ENCODE data around the gene C5orf24. TPM values are rescaled to one million over a fixed set of nuclear protein-coding genes. Genes with fewer than 3 reads are reported as not detected.
A peak's percentile ranks its signal among the peaks of the same experiment; 100 is the strongest.
"Not testable (repeated sequence)": the region's sequence is repeated elsewhere in the genome, so short reads cannot be mapped to it uniquely, and the experiment has no call there.

The C5orf24 gene
- total RNA-seq, 4 donors from 2014 or later: 40.2 to 50.0 (median 45.8) TPM

- H3K27ac ChIP-seq: peak overlapping the region; percentile 91 to 98 (median 95)
- H3K27me3 ChIP-seq: no peaks in the 10 kb centered on the region
- 3 to 6% methylated on average over 20 of the region's 20 CpGs for WGBS, 2 donors
- peaks cover 0 to 42% (median 21%) of the 10 kb centered on the region in 4 donors for H3K4me1 ChIP-seq
- TF ChIP-seq, protein P1, sequence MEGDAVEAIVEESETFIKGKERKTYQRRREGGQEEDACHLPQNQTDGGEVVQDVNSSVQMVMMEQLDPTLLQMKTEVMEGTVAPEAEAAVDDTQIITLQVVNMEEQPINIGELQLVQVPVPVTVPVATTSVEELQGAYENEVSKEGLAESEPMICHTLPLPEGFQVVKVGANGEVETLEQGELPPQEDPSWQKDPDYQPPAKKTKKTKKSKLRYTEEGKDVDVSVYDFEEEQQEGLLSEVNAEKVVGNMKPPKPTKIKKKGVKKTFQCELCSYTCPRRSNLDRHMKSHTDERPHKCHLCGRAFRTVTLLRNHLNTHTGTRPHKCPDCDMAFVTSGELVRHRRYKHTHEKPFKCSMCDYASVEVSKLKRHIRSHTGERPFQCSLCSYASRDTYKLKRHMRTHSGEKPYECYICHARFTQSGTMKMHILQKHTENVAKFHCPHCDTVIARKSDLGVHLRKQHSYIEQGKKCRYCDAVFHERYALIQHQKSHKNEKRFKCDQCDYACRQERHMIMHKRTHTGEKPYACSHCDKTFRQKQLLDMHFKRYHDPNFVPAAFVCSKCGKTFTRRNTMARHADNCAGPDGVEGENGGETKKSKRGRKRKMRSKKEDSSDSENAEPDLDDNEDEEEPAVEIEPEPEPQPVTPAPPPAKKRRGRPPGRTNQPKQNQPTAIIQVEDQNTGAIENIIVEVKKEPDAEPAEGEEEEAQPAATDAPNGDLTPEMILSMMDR (IDR thresholded peaks at IDR 0.05): no peak
- TF ChIP-seq EP300 (IDR thresholded peaks at IDR 0.05) (peak in 1 of 2 donors; percentile 54), POLR2A (IDR thresholded peaks at IDR 0.05) (peak in 1 of 2 donors; percentile 24)
- H3K4me3 ChIP-seq: peak overlapping the region; percentile 90 to 100 (median 96)
- no peaks in the 10 kb centered on the region for H3K9me3 ChIP-seq
- H3K36me3 ChIP-seq: peaks cover 0 to 4% (median 0%) of the 10 kb centered on the region in 3 donors
- peak; percentile 58 to 76 for DNase-seq (ENCODE audit: low spot score in 2 of 2)
Observed at GRCh38 chr5:134874831-134875655, 29.3 kb downstream of the C5orf24 start.

- TF ChIP-seq, protein P1 (IDR thresholded peaks at IDR 0.05): no peak
- TF ChIP-seq EP300 (IDR thresholded peaks at IDR 0.05) (no peak), POLR2A (IDR thresholded peaks at IDR 0.05) (no peak)
- H3K4me1 ChIP-seq: peaks cover 0 to 49% (median 21%) of the 10 kb centered on the region in 4 donors
- no peaks in the 10 kb centered on the region for H3K27me3 ChIP-seq
- H3K27ac ChIP-seq: peak overlapping the region in 2 of 4 donors; percentile 96 to 98
- no peak for DNase-seq (ENCODE audit: low spot score in 2 of 2)
- no peak overlapping the region for H3K4me3 ChIP-seq
- H3K36me3 ChIP-seq: peaks cover 0 to 4% (median 0%) of the 10 kb centered on the region in 3 donors
- no peaks in the 10 kb centered on the region for H3K9me3 ChIP-seq
Observed at GRCh38 chr5:134877159-134877558, 31.4 kb downstream of the C5orf24 start.

GRCh38 chr5:134878403-134878802 lies 32.6 kb downstream of the C5orf24 start:
- Histone ChIP-seq H3K27me3 (no peaks in the 10 kb centered on the region), H3K9me3 (no peaks in the 10 kb centered on the region), H3K4me1 (peaks cover 0 to 48% (median 20%) of the 10 kb centered on the region in 4 donors), H3K36me3 (peaks cover 0 to 4% (median 0%) of the 10 kb centered on the region in 3 donors), H3K4me3 (no peak overlapping the region), H3K27ac (no peak overlapping the region)
- 87 to 88% methylated on average over 3 of the region's 3 CpGs for WGBS, 2 donors
- TF ChIP-seq EP300 (IDR thresholded peaks at IDR 0.05): no peak
- TF ChIP-seq, protein P1 (IDR thresholded peaks at IDR 0.05): no peak
- no peak for TF ChIP-seq POLR2A (IDR thresholded peaks at IDR 0.05)
- no peak for DNase-seq (ENCODE audit: low spot score in 2 of 2)

DNA sequence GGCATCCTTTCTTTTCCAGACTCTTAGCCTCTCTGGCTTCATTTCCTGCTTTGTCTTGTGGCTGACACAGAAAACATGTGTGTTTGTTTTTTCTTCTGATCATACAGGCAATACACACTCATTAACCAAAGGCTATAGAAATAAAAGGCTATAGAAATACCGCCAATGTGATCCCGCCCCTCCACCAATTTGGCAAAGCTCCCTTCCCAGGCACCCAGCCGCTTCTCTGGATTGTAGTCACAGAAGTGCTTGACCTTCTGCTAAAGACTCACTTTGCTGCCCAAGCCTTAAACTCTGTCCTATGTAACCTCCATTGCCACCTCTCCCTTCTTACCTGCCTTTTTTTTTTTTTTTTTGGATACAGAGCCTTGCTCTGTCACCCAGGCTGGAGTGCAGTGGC lies 33.7 kb downstream of the C5orf24 start:
- TF ChIP-seq, protein P1 (IDR thresholded peaks at IDR 0.05): no peak
- TF ChIP-seq POLR2A (IDR thresholded peaks at IDR 0.05) (no peak), EP300 (IDR thresholded peaks at IDR 0.05) (no peak)
- Histone ChIP-seq H3K36me3 (peaks cover 0 to 4% (median 0%) of the 10 kb centered on the region in 3 donors), H3K27ac (no peak overlapping the region), H3K27me3 (no peaks in the 10 kb centered on the region), H3K4me1 (peaks cover 0 to 42% (median 13%) of the 10 kb centered on the region in 4 donors), H3K9me3 (no peaks in the 10 kb centered on the region), H3K4me3 (no peak overlapping the region)
- WGBS, 2 donors: 64 to 72% methylated on average over 3 of the region's 3 CpGs
- no peak for DNase-seq (ENCODE audit: low spot score in 2 of 2)

- H3K27ac ChIP-seq; DNase-seq (ENCODE audit: low spot score in 2 of 2); H3K9me3 ChIP-seq; H3K4me3 ChIP-seq; H3K36me3 ChIP-seq; H3K27me3 ChIP-seq: not testable (repeated sequence)
- WGBS, 2 donors: 73 to 74% methylated on average over 2 of the region's 3 CpGs
- H3K4me1 ChIP-seq: peaks cover 0 to 40% (median 6%) of the 10 kb centered on the region in 4 donors
Observed at GRCh38 chr5:134880937-134881336, 35.2 kb downstream of the C5orf24 start.

DNA sequence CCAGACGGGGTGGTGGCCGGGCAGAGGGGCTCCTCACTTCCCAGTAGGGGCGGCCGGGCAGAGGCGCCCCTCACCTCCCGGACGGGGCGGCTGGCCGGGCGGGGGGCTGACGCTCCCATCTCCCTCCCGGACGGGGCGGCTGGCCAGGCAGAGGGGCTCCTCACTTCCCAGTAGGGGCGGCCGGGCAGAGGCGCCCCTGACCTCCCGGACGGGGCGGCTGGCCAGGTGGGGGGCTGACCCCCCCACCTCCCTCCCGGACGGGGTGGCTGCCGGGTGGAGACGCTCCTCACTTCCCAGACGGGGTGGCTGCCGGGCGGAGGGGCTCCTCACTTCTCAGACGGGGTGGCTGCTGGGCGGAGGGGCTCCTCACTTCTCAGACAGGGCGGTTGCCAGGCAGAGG lies 35.9 kb downstream of the C5orf24 start:
- H3K27me3 ChIP-seq: not testable (repeated sequence)
- peaks cover 0 to 40% (median 4%) of the 10 kb centered on the region in 4 donors for H3K4me1 ChIP-seq

More for the DNA sequence above, 35.9 kb downstream of the C5orf24 start:
- not testable (repeated sequence) for DNase-seq (ENCODE audit: low spot score in 2 of 2); H3K4me3 ChIP-seq; H3K9me3 ChIP-seq; H3K36me3 ChIP-seq; H3K27ac ChIP-seq
- 84% methylated on average over 5 of the region's 30 CpGs; no CpG with 5 or more reads in 1 of the 2 donors for WGBS, 2 donors
